ENCODE data around the gene SLC37A3.

SLC37A3 gene

GRCh38 chr7:140402178-140402835, 4.0 kb upstream of the SLC37A3 start:
- DNase-seq (ENCODE audit: low spot score): no peak
- FAIRE-seq: no peak

DNA sequence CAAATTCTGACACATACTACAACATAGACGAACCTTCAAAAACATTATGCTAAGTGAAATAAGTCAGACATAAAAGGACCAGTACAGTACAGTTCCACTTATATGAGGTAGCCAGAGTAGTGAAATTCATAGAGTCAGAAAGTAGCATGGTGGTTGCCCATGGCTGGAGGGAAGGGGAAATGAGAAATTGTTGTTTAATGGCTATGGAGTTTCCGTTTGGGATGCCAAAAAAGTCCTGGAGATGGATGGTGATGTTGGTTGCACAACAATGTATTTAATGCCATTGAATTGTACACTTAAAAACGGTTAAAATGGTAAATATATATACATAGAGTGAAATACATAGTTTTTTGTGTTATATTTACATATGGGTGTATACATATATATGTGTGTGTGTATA, 2.1 kb upstream of the SLC37A3 start:
- DNase-seq (ENCODE audit: low spot score) (no peak), FAIRE-seq (no peak)

DNA sequence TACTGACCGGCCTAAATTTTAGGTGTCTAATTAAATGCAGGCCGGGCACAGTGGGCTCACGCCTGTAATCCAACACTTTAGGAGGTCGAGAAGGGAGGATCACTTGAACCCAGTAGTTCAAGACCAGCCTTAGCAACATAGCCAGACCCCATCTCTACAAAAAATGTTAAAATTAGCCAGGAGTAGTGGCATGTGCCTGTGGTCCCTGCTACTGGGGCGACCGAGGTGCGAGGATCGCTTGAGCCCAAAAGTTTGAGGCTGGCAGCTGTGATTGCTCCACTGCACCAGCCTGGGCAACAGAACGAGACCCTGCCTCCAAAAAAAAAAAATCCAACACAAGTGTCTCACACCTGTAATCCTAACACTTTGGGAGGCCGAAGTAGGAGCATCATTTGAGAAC, 491 bp upstream of the SLC37A3 start:
- FAIRE-seq (no peak), DNase-seq (ENCODE audit: low spot score) (no peak)

GRCh38 chr7:140393756-140394306, 4.5 kb downstream of the SLC37A3 start:
- DNase-seq (ENCODE audit: low spot score) (no peak), FAIRE-seq (no peak)

DNA sequence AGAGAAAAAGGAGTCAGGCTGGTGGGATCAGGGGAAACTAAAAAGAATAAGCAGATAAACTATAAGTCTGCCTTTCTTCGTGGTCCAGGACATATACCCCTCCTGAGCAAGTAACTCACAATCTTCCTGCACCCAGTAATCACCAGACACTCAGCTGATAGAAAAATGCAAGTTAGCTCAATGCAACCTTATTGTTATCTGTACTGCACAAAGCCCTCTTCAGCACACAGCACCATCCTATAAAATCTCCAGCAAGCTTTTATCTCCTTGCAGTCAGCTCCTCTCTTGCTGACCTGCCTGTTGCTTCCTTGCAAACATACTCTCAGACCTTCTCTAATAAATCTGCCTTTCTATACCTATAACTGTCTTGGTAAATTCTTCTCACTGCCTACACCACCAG, 6.7 kb downstream of the SLC37A3 start:
- DNase-seq (ENCODE audit: low spot score) (no peak), FAIRE-seq (no peak)

- no peak for DNase-seq (ENCODE audit: low spot score)
- no peak for FAIRE-seq
Observed at GRCh38 chr7:140390466-140391190, 7.7 kb downstream of the SLC37A3 start.

GRCh38 chr7:140390034-140390433, 8.3 kb downstream of the SLC37A3 start:
- FAIRE-seq (no peak), DNase-seq (ENCODE audit: low spot score) (no peak)

DNA sequence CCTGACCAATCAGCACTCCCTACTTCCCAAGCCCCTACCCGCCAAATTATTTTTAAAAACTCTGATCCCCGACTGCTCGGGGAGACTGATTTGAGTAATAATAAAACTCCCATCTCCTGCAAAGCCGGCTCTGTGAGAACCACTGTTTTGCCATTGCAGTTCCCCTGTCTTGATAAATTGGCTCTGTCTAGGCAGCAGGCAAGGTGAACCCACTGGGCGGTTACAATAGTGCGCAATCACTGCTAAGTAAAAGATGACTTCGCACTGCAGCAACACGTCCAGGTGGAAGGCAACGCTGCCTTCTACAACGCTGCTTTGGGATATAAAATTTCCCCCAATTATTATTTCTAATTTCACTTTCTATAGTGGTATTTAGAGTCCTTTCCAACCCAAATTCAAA, 8.9 kb downstream of the SLC37A3 start:
- no peak for FAIRE-seq
- no peak for DNase-seq (ENCODE audit: low spot score)

- FAIRE-seq (no peak), DNase-seq (ENCODE audit: low spot score) (no peak)
Observed at GRCh38 chr7:140384894-140385545, 13.3 kb downstream of the SLC37A3 start.

DNA sequence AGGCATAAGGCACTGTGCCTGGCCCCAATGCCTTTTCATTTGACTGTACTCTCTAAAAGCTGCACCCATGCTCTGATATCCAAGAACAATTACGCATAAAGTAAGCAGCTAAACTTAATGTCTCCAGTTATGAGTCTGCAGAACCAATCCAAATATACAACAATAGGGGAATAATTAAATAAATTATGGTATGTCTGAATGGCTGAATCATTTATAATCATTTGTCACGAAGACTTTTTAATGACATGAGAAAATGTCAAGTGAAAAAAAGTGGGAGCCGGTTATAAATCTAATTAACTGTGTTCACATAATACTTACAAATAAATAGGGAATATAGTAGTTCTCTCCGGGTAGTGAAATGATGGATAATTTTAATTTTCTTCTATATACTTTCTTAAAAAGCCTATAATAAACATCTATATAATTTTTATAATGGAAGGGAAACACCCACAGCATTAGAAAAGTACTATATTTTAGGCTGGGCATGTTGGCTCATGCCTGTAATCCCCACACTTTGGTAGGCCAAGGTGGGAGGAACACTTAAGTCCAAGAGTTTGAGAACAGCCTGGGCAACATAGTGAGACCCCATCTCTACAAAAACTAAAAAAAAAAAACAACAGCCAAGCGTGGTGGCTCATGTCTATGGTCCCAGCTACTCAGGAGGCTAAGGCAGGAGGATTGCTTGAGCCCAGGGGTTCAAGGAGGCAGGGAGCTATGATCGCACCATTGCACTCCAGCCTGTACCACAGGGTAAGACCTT, 14.2 kb downstream of the SLC37A3 start:
- FAIRE-seq: no peak
- DNase-seq (ENCODE audit: low spot score): no peak

DNA sequence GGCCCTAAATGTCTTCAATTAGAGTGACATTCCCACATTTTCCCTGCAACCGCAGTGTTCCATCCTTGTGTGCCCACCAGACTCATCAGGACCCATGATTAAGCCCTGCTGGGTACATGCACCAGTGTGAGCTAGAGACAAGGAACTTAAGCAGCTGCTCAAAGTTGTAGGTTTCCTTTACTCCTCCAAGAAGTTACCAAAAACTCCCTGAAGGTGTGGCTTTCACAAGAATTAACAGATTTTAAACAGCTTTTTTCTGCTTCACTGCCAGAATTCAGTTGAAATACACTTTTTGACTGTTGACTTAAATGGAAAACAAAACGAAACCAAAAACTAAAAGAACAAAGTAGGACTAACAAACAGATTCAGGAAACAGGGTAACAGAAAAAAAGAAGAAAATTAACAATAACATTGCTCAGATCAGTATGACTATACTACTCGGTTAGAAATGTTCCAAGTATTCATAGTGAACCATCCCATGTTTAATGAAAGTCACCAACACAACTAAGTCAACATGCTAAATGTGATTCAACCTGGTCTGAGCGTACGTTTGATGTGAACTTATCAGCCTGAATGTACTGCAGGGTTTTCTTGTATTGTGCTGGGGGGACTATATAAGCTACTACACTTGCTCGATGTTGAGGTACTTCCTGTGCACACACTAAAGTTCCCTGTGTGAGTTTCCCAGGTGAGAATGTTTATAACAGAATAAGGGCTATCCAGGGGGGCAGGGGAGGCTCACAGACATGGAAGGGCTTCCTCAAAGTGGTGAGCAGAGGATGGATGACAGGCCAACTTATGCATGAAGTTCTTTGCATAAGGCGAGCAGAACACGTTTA, 22.2 kb downstream of the SLC37A3 start:
- DNase-seq (ENCODE audit: low spot score) (no peak), FAIRE-seq (no peak)

GRCh38 chr7:140375323-140375722, 23.0 kb downstream of the SLC37A3 start:
- DNase-seq (ENCODE audit: low spot score) (no peak), FAIRE-seq (no peak)

DNA sequence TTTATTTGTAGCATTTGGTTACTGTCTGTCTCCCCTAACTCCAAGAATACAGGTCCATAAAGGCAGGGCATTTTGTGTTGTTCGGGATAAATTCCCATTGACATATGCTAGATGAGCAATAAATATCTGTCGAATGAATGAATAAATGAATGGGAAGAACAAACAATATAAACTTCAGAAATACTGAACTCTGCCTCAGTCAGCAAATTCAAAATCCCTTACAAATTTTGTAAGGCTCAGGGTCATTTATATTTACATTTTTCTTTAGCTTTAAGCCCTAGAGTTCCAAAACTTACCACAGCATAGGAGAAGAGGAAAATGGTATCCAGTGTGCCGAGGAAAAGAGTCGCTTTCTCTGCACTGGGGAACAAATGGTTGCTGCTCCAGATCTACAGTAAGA, 29.0 kb downstream of the SLC37A3 start:
- DNase-seq (ENCODE audit: low spot score): no peak
- no peak for FAIRE-seq

DNA sequence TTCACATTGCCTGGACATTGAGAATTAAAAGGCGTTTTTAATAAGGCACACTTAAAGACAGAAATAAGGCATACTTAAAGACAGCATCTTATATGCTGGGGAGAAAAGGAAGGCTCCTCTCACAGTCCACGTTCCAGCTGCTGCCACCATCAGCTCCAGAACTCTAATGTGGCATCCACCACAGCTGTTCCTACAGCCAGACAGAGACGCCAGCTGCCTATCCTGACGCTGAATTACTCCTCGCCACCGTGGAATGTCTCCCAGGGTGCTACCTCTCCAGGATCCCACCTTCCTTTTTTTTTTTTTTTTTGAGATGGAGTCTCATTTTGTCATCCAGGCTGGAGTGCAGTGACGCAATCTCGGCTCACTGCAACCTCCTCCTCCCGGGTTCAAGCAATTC, 30.8 kb downstream of the SLC37A3 start:
- FAIRE-seq (no peak), DNase-seq (ENCODE audit: low spot score) (no peak)

- FAIRE-seq (no peak), DNase-seq (ENCODE audit: low spot score) (no peak)
Observed at GRCh38 chr7:140364819-140365218, 33.5 kb downstream of the SLC37A3 start.

DNA sequence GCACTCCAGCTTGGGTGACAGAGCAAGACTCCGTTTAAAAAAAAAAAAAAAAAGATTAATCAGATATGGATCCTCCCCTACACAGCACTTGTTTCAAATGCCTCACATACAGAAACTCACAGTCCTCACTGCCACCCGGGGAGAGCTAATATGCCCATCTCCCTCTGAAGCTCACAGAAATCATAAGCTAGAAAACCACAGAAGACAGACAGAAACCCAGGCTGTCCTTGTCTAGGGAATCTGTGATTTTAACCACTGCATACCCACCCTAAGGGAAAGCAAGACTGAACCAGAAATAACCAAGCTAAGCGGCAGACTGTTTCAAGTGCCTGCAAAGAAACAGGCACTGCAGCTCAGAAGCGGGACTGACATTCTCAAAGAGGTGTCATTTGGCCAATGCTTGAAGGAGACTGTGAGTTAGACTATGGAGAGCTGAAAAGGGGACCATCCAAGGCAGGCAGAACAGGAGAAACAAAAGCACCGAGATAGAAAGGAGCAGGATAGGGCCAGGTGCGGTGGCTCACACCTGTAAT, 37.6 kb downstream of the SLC37A3 start:
- DNase-seq (ENCODE audit: low spot score) (no peak), FAIRE-seq (no peak)

DNA sequence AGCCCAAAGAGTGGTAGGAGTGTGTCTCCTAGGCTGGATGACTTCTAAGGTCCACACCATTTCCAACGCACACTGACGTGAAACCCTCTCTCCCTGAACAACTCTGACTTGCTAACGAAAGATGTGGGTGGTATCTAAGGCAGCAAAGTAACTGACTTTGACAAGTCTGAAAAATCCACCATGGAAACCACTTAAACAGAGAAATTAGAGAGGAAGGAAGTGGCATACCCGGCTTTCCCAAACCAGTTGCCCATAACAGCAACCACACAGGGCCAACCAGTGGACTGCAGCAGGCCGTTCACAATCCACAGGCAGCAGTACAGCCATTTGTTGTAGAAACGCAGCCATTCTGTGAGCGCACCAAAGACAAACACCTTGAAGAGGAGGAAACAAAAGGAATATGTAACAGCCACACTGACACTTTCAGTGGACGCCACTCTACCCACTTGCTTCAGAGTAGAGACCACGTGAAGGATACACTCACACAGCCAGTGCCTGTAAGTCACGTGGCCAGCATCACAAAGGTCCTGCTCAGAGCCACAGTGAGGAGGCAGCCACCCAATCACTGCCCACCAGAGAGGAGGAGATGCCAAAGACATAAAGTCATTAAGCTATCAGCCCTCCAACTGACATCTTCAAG, 39.8 kb downstream of the SLC37A3 start:
- FAIRE-seq: no peak
- no peak for DNase-seq (ENCODE audit: low spot score)

DNA sequence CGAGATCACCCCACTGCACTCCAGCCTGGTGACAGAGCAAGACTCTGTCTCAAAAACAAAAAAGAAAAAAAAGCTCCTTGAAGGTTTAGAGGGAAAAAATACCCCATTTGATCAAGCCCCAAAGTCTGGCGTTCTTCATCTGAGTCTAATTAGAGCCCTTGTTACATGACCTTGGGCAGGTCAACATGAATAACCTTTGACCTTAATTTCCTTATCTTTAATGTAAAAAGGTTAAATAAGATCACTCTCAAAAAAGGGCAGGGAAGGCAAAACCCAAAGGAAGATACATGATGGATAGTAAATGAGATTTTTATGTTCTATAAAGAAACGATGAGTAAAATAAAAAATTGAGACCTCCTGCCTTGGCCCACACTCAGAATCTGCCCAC, 40.3 kb downstream of the SLC37A3 start:
- DNase-seq (ENCODE audit: low spot score) (no peak), FAIRE-seq (no peak)

GRCh38 chr7:140350056-140350455, 48.3 kb downstream of the SLC37A3 start:
- FAIRE-seq (no peak), DNase-seq (ENCODE audit: low spot score) (no peak)

DNA sequence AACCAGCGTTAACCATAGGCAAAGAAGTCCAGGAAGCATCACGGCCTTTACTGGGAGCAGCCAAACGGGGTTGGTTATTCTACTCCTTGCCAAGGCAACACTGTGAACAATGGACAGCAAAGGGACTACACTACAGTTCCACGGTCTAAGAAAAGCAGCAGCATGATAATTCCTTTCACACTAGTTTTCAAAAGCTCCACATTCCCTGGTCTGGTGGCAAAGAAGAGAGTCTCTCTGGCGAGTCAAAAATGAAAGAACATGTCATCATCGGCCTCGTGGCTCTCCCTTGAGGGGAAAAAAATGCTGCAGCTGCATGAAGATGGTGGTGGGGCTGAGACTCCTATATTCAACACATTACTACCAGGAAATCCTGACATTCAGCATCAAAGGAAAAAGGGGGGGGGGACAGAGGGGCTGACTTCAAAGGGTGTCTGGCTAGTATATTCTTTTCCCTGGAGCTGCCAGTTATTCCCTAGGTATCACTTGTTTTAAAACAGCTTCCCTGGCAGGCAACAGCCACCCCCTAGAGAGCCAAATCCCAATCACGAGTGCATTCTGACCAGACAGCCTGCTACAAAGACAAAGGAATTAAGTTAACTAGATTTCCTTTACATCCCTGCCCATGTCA, 49.1 kb downstream of the SLC37A3 start:
- no peak for FAIRE-seq

More for the DNA sequence above, 49.1 kb downstream of the SLC37A3 start:
- DNase-seq (ENCODE audit: low spot score): no peak
